ENCODE results near the gene KIRREL3.

The KIRREL3 gene

DNA sequence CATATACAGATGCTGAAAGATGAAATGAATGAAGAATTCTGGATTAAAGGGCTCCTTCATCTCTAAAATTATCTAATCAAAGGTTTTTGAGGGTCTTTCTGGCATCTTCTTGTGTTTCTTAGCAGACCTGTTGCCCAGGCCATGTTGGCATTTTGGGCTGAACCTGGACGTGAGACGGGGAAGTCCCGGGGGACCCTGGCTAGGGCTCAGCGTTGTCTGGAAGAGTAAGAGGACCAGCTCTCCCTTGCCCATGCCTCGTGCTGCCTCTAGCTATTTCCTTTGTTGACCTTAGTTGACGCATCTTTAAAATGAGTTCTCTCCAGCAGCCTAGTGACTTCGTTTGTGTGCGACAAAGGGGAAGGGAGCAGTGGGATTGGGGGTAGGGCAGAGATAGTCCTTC, 492.9 kb downstream of the KIRREL3 start:
- DNase-seq (ENCODE audit: low spot score), result no peak

DNA sequence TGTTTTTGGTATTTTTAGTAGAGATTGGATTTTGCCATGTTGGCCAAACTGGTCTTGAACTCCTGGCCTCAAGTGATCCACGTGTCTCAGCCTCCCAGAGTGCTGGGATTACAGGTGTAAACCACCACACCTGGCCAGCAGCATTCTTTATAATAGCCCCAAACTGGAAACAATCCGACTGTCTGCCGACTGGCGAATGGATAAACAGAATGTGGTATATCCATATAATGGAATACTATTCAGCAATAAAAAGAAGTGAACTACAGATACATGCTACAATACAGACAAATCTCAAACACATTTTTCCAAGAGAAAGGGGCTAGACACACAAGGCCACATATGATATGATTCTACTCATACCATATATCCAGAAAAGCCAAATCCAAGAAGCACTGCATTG, 493.8 kb downstream of the KIRREL3 start:
- DNase-seq (ENCODE audit: low spot score), result no peak

DNA sequence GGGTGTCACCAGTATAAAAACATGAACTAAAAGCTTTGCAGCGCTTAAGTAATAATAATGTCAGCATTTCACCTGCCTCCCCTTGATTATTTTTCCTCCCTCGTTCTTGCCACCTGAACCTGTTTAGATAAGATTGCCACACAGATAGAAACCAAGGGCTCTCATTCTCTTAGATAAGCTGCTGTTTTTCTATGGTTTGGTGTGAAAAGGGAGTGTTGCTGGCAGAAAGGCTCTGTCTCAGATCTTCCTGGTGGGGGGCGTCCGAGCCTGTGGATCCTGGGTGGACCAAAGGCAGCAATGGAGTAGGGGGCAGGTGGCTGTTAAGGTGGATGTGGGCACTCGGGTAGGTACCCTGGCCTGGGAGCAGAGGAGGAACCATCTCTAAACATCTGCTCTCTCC, 497.6 kb downstream of the KIRREL3 start:
- no peak for DNase-seq (ENCODE audit: low spot score)

DNA sequence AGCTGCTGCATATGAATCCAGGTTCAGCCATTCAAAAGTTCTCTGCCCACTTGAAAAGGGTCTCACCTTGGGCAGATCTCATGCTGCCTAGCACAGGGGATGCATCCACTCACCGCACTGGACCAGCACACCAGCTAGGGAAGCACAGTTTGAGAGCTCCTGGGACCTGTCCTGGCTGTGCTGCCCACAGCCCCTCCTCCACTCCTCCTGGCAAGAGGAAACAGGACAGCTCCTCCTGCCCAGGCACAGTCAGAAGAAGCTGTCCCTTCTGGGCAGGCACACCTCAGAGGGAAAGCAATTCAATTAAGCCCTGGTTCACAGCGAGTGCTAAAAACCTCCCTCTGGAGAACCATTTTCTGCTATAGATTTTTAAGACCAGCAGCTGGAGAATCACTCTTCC, 498.4 kb downstream of the KIRREL3 start:
- no peak for DNase-seq (ENCODE audit: low spot score)

DNA sequence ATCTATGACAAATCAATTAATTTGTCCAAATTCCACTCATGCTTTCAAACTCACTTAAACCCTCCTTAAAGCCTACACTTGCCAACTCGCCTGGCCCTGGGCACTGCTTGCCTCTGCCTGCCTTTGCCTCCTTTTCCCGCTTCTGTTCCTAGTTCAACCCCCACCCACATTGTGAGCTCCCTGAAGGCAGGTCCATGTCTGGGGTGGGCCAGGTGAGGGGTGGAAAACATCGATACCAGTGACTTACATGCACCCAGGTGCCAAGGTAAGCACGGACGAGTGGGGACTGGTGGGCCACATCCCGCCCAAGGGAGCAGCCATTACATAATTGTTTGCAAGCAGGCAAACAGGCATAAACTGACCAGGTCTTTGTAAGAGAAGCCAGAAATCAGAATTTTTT, 498.9 kb downstream of the KIRREL3 start:
- DNase-seq (ENCODE audit: low spot score), result no peak

DNA sequence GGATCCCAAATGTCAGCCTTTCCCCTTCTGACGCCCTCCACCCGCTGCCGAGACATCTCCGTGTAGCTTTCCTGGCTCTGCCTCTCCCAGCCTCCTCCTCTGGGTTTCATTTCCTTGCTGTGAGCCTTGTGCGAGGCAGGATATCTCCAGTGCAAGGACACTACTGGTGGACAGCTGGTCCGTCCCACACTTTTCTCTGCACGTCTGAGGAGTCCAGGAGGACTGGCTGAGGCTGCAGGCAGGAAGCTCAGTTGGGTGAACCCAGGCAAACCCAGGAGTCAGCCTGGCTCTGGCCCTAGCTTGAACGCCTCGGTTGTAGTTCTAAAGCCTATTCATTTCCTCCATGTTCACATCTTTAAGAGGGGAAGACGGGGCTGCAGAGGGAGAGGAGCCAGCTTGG, 499.6 kb downstream of the KIRREL3 start:
- DNase-seq (ENCODE audit: low spot score), result no peak

DNA sequence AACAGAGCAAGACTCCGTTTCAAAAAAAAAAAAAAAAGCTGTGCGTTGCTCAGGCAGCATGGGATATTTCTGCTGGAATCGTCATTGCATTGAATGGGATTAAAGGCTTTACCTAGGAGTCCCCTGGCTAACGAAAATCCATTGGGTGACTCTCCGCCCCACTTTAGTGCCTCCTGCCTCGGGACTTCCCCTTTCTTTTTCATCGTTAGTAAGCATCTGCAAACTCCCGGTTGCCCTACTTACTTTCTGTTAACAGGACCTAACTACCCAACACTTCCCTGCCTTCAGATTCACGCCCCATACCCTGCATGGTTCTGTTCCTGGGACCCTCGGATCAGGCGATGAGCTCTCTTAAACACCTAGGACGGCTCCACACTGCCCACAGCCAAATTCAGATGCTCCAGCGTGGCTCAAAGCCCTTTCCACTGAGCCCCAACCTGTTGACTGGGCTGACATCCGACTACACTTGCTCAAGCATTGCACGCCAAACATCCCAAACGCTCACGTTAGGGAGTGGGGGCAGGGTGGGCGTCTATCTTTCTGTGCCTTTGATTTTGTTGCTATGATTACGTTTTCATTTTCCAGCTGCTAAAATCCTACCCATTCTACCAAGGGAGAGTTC, 501.3 kb downstream of the KIRREL3 start:
- no peak for DNase-seq (ENCODE audit: low spot score)

DNA sequence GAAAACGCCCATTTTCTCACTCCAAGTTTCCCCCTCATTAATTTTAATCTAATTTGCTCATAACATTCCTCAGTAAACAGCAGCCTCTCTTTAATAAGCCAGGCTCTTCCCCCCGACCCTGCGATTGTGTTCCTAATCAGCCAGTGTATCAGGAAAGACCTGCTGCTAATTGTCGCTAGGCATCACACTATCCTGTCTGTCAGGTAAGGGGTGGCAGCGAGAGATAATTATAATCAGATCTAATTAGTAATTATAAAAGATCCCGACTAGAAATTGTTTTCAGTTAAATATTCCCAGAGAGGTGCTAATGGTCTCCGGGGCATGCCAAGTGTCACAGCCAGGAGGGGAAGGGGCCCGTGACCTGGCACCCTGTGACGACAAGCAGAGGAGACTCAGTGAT, 502.3 kb downstream of the KIRREL3 start:
- DNase-seq (ENCODE audit: low spot score), result no peak

DNA sequence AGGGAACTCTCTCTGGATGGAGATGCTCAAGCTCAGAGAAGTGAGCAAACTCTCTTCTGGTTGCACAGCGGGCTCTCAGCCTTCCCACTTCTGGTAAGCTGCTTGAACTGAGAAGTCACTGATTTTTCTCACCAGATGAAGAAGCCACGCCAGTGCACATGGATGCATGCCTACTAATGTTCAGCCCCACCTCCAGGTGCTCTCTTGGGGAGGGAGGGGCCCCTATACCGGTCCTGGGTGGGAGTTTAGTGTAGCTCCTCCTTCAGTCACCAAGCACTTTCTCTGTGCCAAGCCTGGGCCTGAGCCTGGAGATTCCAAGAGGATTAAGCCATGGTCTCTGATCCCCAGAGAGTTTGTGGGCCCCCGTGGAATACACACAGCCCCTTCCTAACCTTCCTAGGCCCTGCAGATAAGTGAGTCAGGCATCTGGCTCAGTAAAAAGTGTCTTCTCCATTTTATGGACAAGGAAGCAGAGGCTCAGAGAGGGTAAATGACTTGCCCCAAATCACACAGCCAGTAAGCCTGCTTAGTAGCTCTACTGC, 502.9 kb downstream of the KIRREL3 start:
- no peak for DNase-seq (ENCODE audit: low spot score)

DNA sequence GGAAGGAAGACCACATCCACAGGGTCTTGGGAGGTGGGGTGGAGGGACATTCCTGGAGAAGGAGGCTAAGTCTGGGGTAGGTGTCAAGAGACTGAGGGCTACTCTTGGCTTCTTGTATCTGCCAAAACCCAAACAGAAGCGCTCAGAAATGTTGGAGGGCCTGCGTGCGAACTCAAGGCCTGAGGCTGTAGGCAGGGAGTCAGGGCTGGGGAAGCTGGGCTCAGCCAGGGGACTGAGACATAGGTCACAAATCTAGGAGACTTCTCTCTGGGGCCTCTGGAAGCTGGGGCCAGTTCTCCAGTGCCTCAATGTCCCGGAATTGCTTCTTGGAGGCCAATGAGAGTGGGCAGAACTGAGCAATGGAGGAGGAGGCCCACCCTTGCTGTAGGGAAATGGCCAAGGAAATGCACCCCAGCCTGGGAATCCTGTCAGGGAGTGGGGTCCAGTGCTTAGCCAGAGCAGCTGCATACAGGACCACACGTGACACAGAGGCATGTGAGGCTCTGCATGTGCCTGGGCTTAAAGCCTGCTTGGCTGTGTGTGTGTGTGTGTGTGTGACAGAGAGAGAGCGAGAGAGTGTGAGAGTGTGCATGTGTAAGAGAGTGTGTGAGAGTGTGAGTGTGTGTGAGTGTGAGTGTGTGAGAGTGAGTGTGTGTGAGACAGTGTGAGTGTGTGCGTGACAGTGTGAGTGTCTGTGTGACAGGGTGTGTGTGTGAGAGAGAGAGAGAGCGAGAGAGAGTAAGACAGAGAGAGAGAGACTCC, 503.8 kb downstream of the KIRREL3 start:
- DNase-seq (ENCODE audit: low spot score), result no peak

DNA sequence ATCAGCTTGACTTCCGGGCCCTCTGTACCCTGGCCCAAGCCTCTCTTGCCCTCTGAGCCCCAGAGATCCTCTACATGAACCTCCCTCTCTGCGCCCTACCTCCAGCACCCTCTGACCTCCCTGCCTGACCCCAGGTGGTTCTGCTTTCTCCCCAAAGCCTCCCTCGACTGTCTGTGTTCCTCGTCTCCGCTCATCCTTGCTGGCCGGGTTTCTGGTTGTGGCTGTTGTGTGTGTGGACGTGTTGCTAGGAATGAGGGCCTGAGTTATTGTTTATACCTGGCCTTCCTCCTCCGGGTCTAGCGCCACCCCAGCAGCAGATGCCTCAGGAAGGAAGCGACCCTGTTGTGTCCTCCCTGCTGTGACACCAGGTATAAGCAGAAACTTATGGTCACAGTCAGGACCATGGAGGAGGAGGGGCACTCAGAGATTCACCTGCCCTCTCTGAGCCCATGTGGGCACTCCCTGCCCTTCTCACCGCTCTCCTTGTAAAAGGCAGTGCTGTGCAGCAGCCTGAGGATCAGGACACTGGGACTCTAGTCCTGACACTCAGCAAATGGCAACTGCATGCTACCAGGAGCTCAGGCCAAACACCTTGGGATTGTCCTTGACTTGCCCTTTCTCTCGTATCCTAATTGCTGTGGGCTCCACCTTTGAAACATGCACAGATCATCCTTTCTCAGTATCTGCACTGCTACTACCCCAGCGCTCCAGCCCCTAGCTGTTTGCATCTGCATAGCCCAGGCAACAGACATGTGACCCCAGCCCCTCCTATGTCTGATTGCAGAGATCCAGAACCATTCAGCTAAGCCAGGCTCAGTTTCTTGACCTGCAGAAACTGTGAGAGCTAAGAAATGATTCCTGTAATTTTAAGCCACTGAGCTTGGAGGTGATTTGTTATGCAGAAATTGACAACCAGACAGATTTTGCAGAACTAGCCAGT, 505.0 kb downstream of the KIRREL3 start:
- DNase-seq (ENCODE audit: low spot score), result no peak

DNA sequence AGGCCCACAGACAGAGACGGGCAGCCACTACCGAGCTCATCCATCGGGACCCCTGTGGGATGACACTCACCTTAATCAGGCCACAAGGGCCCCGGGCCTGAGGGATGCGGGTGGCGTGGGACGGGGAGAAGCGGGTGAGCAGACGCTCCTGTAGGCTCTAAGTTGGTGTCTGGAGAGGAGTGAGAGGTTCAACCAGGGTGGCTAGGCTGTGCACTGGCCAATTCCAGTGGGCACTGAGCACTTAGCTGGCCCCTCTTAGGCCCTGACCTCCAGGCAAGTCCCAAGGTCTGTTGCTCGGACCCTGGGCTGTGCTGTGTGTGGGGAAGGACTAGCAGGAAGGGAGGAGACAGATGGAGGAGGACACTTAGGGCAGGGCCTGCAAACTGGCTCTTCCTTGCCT, 505.7 kb downstream of the KIRREL3 start:
- no peak for DNase-seq (ENCODE audit: low spot score)

DNA sequence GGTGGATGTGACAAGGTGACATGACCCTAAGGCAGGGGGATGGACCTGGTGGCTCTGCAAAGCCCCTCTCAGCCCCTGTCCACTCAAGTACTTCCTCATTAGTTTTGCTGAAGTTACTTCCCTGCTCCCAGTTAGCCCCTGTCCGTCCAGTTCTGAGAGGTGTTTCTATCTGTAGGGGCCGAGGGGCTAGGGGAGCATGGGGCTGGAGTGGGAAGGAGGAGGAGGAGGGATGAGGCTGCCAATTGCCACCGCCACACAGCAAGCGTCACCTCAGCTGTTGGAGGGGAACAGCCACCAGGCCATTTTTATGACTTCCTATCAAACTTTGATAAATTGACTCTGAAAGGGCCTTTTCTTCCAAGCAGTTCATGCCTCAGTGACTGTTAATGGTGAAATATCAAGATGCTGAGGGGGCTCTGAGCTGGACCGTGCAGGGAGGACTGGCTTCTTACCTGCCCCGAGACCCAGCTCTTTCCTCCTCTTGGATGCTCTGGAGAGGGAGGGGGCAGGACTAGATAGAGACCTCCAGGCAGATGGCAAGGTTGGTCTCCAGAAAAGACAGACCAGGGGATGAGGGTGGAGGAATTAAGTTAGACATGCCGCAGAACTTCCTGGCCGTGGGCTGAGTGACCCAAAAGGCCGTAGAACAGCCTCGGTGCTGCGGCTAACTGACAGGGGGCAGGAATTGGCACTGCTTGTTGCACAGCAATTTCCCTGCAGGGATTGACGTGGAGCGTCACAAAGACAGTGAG, 508.1 kb downstream of the KIRREL3 start:
- no peak for DNase-seq (ENCODE audit: low spot score)

DNA sequence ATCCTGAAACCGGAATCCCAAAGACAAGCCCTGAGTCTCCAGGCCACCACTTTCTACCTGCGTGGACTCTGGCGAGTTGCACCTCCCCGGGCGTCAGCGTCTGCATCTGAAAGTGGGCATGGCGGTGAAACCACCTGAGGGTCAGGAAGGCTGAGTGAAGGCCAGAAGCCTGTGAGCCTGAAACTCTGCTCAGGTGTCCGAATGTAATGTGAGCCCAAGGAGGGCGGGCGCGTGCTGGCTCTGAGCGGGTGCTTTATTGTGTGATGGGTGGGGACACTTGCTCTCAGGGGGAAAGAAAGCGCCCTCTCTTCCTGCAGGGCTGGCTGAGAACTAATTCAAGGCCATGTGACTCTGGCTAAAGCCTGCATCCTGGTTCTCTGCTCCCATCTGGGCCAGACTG, 509.5 kb downstream of the KIRREL3 start:
- DNase-seq (ENCODE audit: low spot score), result no peak

DNA sequence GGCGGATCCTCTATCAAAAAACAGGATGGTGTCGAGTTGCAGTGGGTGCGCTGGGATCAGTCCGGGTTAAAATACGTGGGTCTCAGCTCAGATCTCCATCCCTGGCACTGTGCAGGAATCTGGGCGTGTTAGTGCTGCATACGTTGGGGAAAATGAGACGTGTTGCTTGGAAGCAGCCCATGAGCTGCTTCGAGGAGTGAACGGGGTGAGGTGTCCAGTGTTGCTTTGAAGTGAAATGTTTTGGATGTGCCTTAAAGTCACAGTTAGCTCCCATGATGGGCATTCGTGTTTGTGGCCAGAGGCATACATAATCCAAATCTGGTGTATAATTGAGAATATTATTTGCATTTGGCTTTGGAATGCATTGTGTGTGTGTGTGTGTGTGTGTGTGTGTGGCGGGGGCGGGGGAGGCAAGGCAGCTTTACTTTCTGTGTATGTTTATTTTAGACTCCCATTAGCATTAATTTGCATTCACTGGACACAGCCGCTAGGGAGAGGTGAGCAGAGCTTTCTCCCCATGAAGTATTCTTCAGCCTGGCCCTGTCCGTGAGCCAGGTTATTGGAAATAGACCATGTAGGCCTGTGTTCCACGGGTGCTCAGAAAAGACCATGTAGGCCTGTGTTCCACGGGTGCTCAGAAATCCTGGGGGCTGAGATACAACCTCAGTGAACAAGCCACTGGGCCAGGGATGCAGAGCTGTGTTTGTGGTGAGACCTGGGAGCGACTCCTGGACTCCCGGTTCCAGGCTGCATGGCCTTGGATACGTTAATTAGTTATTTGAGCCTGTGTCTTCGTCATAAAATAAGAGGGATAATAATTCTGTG, 510.5 kb downstream of the KIRREL3 start:
- no peak for DNase-seq (ENCODE audit: low spot score)

DNA sequence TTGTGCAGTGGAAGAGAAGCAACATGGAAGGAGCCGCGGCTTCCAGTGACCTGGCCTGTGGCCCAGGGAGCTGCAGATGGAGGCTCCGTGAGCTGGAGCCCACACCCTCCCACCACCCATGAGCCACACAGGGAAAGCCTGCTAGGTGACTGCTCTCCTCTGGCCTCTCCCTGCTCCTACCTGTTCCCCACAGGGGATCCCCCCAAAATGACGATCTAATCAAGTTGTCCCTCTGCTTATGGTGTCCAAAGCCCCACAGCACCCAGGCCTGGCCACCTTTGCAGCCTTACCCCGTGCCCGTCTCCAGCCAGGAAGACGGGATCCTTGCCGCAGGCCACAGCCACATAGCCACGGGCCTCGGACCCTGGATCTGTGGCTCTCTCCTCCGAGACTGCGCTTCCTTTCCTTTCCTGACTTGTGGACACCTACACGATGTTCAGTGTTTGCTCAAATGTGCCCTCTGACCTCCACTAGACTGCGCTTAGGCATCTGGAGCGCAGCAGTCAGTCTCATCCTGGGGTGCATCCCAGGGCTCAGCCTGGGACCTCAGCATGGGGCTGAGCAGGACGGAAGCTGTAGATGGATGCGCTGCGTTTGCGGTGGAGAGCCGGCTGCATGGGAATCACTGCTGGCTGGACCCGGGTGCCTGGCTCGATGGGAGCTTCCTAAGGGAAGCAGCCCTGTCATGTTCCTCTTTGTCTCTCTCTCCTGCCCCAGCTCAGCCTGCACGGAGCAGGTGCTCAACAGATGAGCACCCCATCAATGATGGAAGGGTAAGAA, 511.8 kb downstream of the KIRREL3 start:
- DNase-seq (ENCODE audit: low spot score), result no peak

DNA sequence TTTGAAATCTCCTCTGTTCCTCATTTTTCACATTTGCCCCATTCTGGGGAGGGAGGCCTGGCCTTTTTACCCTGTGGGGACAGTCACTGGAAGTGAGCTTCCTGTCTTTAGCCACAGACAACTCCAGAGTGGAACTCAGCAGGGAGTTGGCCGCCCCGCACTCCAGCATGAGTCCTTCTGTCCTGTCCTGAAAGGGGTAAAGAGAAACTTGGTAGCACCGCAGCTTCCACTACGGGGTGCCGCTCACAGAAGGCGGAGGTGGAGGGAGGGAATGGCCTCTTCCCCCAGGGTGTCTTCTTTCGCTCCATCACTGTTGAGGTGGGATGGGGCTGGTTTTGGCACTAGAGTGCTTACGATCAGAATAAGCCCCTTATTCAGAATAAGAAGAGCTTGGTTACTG, 512.9 kb downstream of the KIRREL3 start:
- no peak for DNase-seq (ENCODE audit: low spot score)

DNA sequence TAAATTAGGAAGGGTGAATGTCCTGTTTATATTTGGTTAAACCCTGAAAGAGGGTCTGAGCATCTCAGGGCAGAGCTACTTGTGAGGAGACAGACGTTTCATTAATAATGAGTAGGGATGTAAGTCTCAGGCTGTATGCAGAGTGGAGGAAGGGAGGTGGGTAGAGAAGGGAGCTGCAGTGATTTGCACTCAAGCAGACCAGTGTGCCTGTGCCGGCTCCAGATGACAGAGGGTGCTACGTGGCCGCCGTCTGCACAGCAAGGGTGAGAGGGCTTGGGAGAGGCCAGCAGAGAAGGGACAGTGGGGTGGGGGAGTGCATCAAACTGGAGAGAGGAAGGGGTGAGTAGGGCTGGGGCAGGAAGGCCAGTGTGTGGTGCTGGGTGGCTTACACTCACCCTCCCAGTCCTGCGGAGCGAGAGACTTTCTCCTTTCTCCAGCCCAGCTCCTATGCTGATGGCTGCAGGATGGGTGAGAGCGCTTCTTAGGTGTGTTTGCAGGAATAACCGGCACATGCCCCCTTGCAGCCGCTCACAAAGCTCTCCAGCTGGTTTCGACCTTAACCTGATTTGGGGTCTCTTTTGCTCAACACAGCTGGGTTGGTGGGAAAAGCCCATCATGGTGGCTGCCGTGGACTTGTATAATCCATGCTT, 514.5 kb downstream of the KIRREL3 start:
- no peak for DNase-seq (ENCODE audit: low spot score)

DNA sequence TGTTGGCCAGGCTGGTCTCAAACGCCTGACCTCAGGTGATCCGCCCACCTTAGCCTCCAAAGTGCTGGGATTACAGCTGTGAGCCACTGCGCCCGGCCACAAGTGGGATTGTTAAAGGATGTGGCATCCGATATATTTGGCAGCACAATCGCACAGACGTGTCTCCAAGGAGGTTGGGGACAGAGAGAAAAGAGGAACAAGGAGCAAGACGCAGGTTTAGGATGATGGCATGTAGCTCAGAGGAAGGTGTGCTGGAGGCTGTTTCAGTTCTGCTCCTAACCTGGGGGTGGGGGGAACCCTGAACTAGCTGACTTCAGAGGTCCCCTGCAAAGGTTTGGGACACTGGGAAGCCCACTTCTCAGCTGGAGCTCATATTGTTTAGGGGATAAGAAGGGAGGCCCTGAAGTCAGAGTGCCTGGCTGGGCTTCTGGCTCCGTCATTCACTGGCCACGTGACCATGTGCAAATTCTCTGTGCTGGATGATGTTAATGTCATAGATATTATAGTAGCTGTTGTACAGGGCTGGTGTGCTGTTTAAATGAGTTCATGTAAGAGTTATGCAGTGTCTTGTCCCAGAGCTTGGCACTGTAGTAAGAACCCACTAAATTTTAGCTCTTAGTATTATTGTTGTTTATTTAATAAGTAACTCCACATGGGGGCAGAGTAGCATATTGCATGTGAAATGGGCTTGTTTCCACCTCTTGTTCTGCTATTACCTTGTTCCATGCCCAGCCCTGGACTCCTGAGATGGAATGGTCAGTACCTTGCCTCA, 515.4 kb downstream of the KIRREL3 start:
- no peak for DNase-seq (ENCODE audit: low spot score)

Measured in CD4-positive, alpha-beta T cell treated with Interleukin-2 at 100 ng/mL for 4 hours (primary cell).